ENCODE data around the gene PSMD6.

- TF ChIP-seq CTCF (IDR thresholded peaks at IDR 0.05) (no peak), POLR2AphosphoS5 (IDR thresholded peaks at IDR 0.05) (no peak)
These were observed 43.3 kb downstream of the PSMD6 start for GRCh38 chr3:63980019-63980418.
